ENCODE measurements around the gene RAB5IF. TPM values are rescaled to one million over a fixed set of nuclear protein-coding genes. Genes with fewer than 3 reads are reported as not detected.

RAB5IF gene
- total and polyA plus RNA-seq, 2 of the 8 experiments (the other 6 are each of a cell fraction or from before 2014, with no cell fraction given) = 95.5 to 148 TPM

DNA sequence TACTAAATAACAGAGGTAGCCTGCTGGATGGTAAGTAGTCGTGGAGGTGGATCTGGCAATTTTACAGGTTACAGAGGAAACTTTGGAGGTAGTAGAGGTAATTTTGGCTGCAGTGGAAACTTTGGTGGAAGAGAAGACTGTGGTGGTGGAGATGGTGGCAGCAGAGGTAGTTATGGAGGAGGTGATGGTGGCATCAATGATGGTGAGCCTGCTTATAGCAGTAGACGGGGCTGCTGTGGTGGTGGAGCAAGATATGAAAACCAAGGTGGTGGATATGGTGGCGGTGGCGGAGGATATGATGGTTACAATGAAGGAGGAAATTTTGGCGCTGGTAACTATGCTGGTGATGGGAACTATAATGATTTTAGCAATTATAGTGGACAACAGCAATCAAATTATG lies 15.3 kb downstream of the RAB5IF start:
- Histone ChIP-seq H4K5ac (ENCODE audit: insufficient read length, low read depth, low read length) (no peak overlapping the region), H2AK5ac (ENCODE audit: low read depth, low read length) (no peak overlapping the region), H3K36me3 (ENCODE audit: control insufficient read depth in 2 of 4, insufficient read depth in 4 of 4, low read length in 3 of 4) (no peaks in the 10 kb centered on the region), H2BK15ac (ENCODE audit: low read length) (no peak overlapping the region), H3K4me3 (ENCODE audit: extremely low read depth in 1 of 4, insufficient read depth in 2 of 4, low read depth in 3 of 4, low read length in 4 of 4) (no peak overlapping the region), H4K8ac (ENCODE audit: extremely low read depth, insufficient read depth, low read length) (no peak overlapping the region; the same call in 1 of the 2 replicates), H2BK12ac (ENCODE audit: low read depth, low read length) (no peak overlapping the region), H3K4me2 (ENCODE audit: insufficient read depth in 1 of 2, low read depth in 2 of 2, low read length in 2 of 2) (no peak overlapping the region), H3K9ac (replicated peaks in 1 of 4; ENCODE audit: extremely low read depth in 1 of 4, low read depth in 3 of 4, low read length in 3 of 4) (no peak overlapping the region), H3K4me1 (replicated peaks in 1 of 4; ENCODE audit: control insufficient read depth in 3 of 4, insufficient read depth in 4 of 4, low read length in 3 of 4) (peaks cover 0 to 4% (median 1%) of the 10 kb centered on the region in 4 experiments; a peak in 3 of 7 replicates), H2BK5ac (ENCODE audit: low read depth, low read length) (no peak overlapping the region), H3K23me2 (ENCODE audit: low read depth, low read length) (no peaks in the 10 kb centered on the region; the same call in 1 of the 2 replicates), H2BK120ac (replicated peaks; ENCODE audit: low read depth, low read length) (no peak overlapping the region), H3K9me3 (ENCODE audit: insufficient read depth in 2 of 2, low read depth in 1 of 2, low read length in 1 of 2) (no peaks in the 10 kb centered on the region), H2BK20ac (ENCODE audit: low read length) (no peak overlapping the region), H3K14ac (ENCODE audit: insufficient read length) (no peak overlapping the region), H3K79me2 (ENCODE audit: control insufficient read depth in 1 of 2, insufficient read depth in 2 of 2, low read length in 2 of 2) (no peaks in the 10 kb centered on the region), H3K79me1 (ENCODE audit: low read depth, low read length) (no peaks in the 10 kb centered on the region), H3K18ac (ENCODE audit: extremely low read depth, low read length) (no peak overlapping the region), H4K20me1 (replicated peaks in 1 of 2; ENCODE audit: control insufficient read depth in 1 of 2, insufficient read depth in 2 of 2, low read length in 2 of 2) (no peaks in the 10 kb centered on the region), H3K4ac (replicated peaks; ENCODE audit: insufficient read length, low read depth, low read length) (no peak overlapping the region), H4K91ac (replicated peaks; ENCODE audit: insufficient read length, low read length) (no peak overlapping the region), H2AFZ (ENCODE audit: low read length) (no peak overlapping the region), H3K23ac (ENCODE audit: insufficient read length) (no peak overlapping the region), H3K27me3 (replicated peaks in 1 of 4; ENCODE audit: control insufficient read depth in 3 of 4, extremely low read depth in 1 of 4, insufficient read depth in 3 of 4, low read length in 3 of 4) (no peaks in the 10 kb centered on the region), H3K56ac (replicated peaks; ENCODE audit: insufficient read length, low read depth, low read length) (no peak overlapping the region), H3K27ac (ENCODE audit: low read depth, low read length) (no peak overlapping the region)
- no peak for DNase-seq (ENCODE audit: low read depth in 1 of 2, low spot score in 2 of 2)
- FAIRE-seq = no peak
- ChIA-PET CTCF (ENCODE audit: partially characterized antibody) (interaction anchor here (1.7 kb wide), 1 partner anchor 8 kb away, joined by 7 read pairs; no protein-coding TSS in a partner anchor), POLR2A (ENCODE audit: partially characterized antibody) (interaction anchor here (1.2 kb wide), 1 partner anchor 11 kb away, joined by 5 read pairs; no protein-coding TSS in a partner anchor)
- 81% methylated on average over 5 of the region's 5 CpGs; no CpG with 5 or more reads in 1 of the 2 experiments for WGBS, 2 experiments (ENCODE audit: extremely low coverage in 1 of 2, insufficient coverage in 1 of 2, insufficient read length in 1 of 2, insufficient replicate concordance in 2 of 2, low coverage in 1 of 2, low lambda C conversion rate in 2 of 2, missing lambda C conversion rate in 1 of 2)
- TF ChIP-seq SIRT6 (IDR thresholded peaks at IDR 0.05; ENCODE audit: low read length) = no peak
- no peak for TF ChIP-seq YY1 (IDR thresholded peaks at IDR 0.05; ENCODE audit: low read depth, low read length)
- no peak for TF ChIP-seq CTBP2 (IDR thresholded peaks at IDR 0.05; ENCODE audit: borderline replicate concordance, insufficient read depth, insufficient read length, low read length)
- TF ChIP-seq FOSL1 (IDR thresholded peaks at IDR 0.05; ENCODE audit: insufficient read depth, low read depth, low read length) = no peak
- no peak for TF ChIP-seq RNF2 (IDR thresholded peaks at IDR 0.05; ENCODE audit: borderline replicate concordance, low read depth, low read length, missing control alignments, poor library complexity, severe bottlenecking)
- TF ChIP-seq TEAD4 (IDR thresholded peaks at IDR 0.05; ENCODE audit: low read depth, low read length) = no peak
- no peak for TF ChIP-seq CBX8 (IDR thresholded peaks at IDR 0.05; ENCODE audit: borderline replicate concordance, low read depth, low read length)
- no peak for TF ChIP-seq TBP (IDR thresholded peaks at IDR 0.05; ENCODE audit: low read depth, low read length)
- TF ChIP-seq HDAC2 (IDR thresholded peaks at IDR 0.05; ENCODE audit: borderline replicate concordance in 1 of 2, low read depth in 2 of 2, low read length in 2 of 2) = no peak
